Stomach (tissue), 4 donors: ENCODE data around the gene MSTN.

Source experiments
- EP300 ChIP-seq: sonication (generic); formaldehyde crosslinking; IDR thresholded peaks from one replicate; pipeline ENCODE4 v1.6.1; 2017; ENCODE audit warnings: antibody characterized with exemption
- POLR2A ChIP-seq, 4 donors: fragments of 450-650 bp; IDR thresholded peaks; one replicate each; pipeline ENCODE4 v1.6.1; 2016; ENCODE audit warnings: antibody characterized with exemption in 4 of 4, control low read depth in 2 of 4, mild to moderate bottlenecking in 1 of 4, moderate library complexity in 1 of 4
- POLR2AphosphoS5 ChIP-seq, 3 donors: sonication (generic); formaldehyde crosslinking; IDR thresholded peaks; one replicate each; pipeline ENCODE4 v1.6.1; 2016; ENCODE audit warnings: antibody characterized with exemption in 3 of 3
- TF ChIP-seq, protein P1 (sequence below), 7 experiments: fragments of 450-650 bp in 4 of 7; fragments of 200-600 bp in 3 of 7; sonication (generic) in 3 of 7; IDR thresholded peaks; one replicate each; pipeline ENCODE4 v1.5.1; 2016 to 2019; ENCODE audit warnings: antibody characterized with exemption in 7 of 7, control low read depth in 2 of 7, mild to moderate bottlenecking in 1 of 7

DNA sequence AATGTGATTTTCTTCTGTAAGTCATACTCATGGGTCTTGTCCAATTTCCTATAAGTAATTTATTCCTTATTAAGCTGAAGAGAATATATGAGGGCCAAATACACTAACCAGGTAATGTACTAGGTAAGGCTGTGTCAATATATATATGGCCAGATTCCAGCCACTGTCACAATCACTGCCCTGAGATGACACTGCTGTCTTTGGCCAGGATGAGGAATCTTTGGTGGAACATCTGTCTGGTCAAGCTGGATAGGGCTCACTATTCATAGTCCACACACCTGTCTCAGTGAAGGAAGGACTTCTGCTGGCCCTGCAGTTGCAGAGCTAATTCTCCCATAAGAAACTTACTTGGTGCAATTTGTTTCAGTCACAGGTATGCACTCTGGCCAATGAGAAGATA, 11.3 kb downstream of the MSTN start:
- TF ChIP-seq POLR2AphosphoS5 (IDR thresholded peaks at IDR 0.05) (no peak), POLR2A (IDR thresholded peaks at IDR 0.05) (no peak), EP300 (no peak)
- TF ChIP-seq, protein P1, sequence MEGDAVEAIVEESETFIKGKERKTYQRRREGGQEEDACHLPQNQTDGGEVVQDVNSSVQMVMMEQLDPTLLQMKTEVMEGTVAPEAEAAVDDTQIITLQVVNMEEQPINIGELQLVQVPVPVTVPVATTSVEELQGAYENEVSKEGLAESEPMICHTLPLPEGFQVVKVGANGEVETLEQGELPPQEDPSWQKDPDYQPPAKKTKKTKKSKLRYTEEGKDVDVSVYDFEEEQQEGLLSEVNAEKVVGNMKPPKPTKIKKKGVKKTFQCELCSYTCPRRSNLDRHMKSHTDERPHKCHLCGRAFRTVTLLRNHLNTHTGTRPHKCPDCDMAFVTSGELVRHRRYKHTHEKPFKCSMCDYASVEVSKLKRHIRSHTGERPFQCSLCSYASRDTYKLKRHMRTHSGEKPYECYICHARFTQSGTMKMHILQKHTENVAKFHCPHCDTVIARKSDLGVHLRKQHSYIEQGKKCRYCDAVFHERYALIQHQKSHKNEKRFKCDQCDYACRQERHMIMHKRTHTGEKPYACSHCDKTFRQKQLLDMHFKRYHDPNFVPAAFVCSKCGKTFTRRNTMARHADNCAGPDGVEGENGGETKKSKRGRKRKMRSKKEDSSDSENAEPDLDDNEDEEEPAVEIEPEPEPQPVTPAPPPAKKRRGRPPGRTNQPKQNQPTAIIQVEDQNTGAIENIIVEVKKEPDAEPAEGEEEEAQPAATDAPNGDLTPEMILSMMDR (IDR thresholded peaks at IDR 0.05), result no peak
